ENCODE results near the gene CCNY. TPM values are rescaled to one million over a fixed set of nuclear protein-coding genes. Genes with fewer than 3 reads are reported as not detected.

The CCNY gene
- total RNA-seq, 1 experiment from 2014 or later: 53.3 TPM

DNA sequence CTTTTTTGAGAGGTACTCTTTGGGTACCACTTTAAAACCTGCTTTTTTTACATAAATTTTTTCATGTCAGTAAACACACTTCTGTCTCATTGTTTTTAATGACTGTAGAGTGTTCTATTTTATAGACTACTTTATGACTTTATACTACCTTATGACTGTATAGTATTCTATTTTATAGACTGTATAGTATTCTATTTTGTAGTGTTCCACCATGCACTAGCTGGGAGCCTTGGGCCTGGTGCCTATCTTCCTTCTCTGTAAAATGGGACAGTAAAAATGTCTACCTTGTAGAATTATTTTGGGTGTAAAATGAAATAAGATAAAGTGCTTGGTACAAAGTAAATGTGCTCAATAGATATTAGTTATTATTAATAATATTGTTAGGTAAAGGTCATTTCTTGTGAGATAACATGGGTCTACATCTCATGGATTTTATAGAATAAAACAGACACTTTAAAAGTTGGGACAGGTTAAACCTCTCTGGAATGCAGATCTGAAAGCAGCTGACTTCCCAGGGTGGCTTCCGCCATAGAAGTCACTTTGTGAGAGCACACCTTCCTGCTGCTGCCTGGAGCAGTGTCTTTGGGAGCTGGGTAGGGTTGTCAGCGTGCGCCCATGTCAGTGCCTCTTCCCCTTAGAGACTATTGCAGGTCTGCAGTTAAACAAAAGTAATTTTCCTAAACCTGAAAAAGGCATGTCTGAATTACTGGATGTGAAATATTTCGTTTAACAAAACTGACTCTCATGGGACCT is 31.0 kb downstream of the CCNY start:
- H3K27me3 Mint-ChIP-seq (ENCODE audit: low read depth): no peaks in the 10 kb centered on the region
- TF ChIP-seq, protein P1, sequence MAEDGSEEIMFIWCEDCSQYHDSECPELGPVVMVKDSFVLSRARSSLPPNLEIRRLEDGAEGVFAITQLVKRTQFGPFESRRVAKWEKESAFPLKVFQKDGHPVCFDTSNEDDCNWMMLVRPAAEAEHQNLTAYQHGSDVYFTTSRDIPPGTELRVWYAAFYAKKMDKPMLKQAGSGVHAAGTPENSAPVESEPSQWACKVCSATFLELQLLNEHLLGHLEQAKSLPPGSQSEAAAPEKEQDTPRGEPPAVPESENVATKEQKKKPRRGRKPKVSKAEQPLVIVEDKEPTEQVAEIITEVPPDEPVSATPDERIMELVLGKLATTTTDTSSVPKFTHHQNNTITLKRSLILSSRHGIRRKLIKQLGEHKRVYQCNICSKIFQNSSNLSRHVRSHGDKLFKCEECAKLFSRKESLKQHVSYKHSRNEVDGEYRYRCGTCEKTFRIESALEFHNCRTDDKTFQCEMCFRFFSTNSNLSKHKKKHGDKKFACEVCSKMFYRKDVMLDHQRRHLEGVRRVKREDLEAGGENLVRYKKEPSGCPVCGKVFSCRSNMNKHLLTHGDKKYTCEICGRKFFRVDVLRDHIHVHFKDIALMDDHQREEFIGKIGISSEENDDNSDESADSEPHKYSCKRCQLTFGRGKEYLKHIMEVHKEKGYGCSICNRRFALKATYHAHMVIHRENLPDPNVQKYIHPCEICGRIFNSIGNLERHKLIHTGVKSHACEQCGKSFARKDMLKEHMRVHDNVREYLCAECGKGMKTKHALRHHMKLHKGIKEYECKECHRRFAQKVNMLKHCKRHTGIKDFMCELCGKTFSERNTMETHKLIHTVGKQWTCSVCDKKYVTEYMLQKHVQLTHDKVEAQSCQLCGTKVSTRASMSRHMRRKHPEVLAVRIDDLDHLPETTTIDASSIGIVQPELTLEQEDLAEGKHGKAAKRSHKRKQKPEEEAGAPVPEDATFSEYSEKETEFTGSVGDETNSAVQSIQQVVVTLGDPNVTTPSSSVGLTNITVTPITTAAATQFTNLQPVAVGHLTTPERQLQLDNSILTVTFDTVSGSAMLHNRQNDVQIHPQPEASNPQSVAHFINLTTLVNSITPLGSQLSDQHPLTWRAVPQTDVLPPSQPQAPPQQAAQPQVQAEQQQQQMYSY (CRISPR knock-in tag; IDR thresholded peaks at IDR 0.05): no peak
- no peak for TF ChIP-seq ZNF232 (CRISPR knock-in tag; IDR thresholded peaks at IDR 0.05)
- TF ChIP-seq HMGA2 (CRISPR knock-in tag; IDR thresholded peaks at IDR 0.05): no peak
- no peak for TF ChIP-seq NR1H2 (CRISPR knock-in tag; IDR thresholded peaks at IDR 0.05)
- no peak for TF ChIP-seq NR3C1 (CRISPR knock-in tag; conservative IDR thresholded peaks at IDR 0.05; ENCODE audit: low read depth)
- no peak for TF ChIP-seq MXD4 (CRISPR knock-in tag; IDR thresholded peaks at IDR 0.05; ENCODE audit: borderline replicate concordance)
- TF ChIP-seq, protein P2, sequence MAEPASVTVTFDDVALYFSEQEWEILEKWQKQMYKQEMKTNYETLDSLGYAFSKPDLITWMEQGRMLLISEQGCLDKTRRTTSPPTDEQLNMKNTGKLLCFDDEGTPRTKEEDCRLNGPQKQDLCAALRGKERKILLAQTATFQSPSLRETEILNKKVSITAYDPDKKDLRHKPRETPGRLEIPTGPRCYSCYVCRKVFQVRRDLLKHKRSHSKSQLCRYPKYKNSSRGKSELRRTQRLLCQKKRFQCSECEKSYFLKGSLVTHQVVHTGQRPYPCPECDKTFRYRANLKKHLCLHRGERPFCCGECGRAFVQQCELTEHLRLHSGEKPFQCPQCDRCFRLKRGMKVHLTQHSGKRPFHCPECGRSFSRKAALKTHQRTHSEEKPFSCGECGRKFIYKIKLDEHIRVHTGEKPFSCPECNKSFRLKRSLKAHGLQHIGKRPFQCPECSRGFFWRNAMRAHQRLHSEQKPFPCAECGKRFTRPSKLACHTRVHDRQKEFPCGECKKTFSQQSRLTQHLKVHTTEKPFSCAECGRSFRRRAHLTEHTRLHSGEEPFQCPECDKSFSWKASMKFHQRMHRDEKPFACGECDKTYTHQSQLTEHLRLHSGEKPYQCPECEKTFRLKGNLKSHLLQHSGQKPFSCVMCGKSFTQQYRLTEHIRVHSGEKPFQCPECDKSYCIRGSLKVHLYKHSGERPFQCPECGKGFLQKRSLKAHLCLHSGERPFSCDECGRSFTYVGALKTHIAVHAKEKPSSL (CRISPR knock-in tag; conservative IDR thresholded peaks at IDR 0.05): no peak
- TF ChIP-seq, protein P3, sequence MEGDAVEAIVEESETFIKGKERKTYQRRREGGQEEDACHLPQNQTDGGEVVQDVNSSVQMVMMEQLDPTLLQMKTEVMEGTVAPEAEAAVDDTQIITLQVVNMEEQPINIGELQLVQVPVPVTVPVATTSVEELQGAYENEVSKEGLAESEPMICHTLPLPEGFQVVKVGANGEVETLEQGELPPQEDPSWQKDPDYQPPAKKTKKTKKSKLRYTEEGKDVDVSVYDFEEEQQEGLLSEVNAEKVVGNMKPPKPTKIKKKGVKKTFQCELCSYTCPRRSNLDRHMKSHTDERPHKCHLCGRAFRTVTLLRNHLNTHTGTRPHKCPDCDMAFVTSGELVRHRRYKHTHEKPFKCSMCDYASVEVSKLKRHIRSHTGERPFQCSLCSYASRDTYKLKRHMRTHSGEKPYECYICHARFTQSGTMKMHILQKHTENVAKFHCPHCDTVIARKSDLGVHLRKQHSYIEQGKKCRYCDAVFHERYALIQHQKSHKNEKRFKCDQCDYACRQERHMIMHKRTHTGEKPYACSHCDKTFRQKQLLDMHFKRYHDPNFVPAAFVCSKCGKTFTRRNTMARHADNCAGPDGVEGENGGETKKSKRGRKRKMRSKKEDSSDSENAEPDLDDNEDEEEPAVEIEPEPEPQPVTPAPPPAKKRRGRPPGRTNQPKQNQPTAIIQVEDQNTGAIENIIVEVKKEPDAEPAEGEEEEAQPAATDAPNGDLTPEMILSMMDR (IDR thresholded peaks at IDR 0.05): no peak
- H3K27ac Mint-ChIP-seq: no peak overlapping the region
- H3K36me3 Mint-ChIP-seq: peaks cover 3% of the 10 kb centered on the region; the same call in 1 of the 2 replicates
- peaks cover 6% of the 10 kb centered on the region; the same call in 1 of the 2 replicates for H3K9me3 Mint-ChIP-seq
- DNase-seq (ENCODE audit: low spot score) (no peak), ATAC-seq (peak; percentile 74)
- peaks cover 43% of the 10 kb centered on the region for H3K4me1 Mint-ChIP-seq
- POLR2A ChIA-PET: no interaction called here
- no peak overlapping the region for H3K4me3 Mint-ChIP-seq
- CTCF ChIA-PET: no interaction called here

DNA sequence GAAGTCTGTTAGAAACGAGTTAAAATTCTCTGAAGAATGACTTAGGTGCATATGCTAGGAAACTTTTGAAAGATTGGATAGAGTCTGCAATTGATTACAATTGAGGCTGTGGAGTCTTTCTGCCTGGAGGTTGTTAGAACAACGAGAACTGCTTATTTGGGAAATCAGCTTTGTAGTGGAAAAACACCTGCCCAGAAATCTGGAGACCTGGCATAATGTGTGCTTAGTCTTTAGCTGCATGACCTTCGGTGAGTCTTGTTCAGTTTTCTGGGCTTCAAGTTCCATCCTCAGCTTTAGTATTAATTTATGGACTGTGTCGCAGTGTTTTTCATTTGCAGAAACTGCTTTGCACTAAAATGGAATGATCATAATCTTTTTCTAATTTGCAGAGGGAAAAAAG is 31.7 kb downstream of the CCNY start:
- CTCF ChIA-PET: no interaction called here
- POLR2A ChIA-PET: no interaction called here
- TF ChIP-seq, protein P1 (CRISPR knock-in tag; IDR thresholded peaks at IDR 0.05): no peak
- no peak for TF ChIP-seq FOXJ3 (CRISPR knock-in tag; IDR thresholded peaks at IDR 0.05; ENCODE audit: borderline replicate concordance)
- no peak for TF ChIP-seq NR2C2 (CRISPR knock-in tag; IDR thresholded peaks at IDR 0.05)
- TF ChIP-seq, protein P4, sequence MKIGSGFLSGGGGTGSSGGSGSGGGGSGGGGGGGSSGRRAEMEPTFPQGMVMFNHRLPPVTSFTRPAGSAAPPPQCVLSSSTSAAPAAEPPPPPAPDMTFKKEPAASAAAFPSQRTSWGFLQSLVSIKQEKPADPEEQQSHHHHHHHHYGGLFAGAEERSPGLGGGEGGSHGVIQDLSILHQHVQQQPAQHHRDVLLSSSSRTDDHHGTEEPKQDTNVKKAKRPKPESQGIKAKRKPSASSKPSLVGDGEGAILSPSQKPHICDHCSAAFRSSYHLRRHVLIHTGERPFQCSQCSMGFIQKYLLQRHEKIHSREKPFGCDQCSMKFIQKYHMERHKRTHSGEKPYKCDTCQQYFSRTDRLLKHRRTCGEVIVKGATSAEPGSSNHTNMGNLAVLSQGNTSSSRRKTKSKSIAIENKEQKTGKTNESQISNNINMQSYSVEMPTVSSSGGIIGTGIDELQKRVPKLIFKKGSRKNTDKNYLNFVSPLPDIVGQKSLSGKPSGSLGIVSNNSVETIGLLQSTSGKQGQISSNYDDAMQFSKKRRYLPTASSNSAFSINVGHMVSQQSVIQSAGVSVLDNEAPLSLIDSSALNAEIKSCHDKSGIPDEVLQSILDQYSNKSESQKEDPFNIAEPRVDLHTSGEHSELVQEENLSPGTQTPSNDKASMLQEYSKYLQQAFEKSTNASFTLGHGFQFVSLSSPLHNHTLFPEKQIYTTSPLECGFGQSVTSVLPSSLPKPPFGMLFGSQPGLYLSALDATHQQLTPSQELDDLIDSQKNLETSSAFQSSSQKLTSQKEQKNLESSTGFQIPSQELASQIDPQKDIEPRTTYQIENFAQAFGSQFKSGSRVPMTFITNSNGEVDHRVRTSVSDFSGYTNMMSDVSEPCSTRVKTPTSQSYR (CRISPR knock-in tag; IDR thresholded peaks at IDR 0.05): no peak
- TF ChIP-seq, protein P5, sequence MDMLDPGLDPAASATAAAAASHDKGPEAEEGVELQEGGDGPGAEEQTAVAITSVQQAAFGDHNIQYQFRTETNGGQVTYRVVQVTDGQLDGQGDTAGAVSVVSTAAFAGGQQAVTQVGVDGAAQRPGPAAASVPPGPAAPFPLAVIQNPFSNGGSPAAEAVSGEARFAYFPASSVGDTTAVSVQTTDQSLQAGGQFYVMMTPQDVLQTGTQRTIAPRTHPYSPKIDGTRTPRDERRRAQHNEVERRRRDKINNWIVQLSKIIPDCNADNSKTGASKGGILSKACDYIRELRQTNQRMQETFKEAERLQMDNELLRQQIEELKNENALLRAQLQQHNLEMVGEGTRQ (CRISPR knock-in tag; IDR thresholded peaks at IDR 0.05): no peak
- TF ChIP-seq, protein P6, sequence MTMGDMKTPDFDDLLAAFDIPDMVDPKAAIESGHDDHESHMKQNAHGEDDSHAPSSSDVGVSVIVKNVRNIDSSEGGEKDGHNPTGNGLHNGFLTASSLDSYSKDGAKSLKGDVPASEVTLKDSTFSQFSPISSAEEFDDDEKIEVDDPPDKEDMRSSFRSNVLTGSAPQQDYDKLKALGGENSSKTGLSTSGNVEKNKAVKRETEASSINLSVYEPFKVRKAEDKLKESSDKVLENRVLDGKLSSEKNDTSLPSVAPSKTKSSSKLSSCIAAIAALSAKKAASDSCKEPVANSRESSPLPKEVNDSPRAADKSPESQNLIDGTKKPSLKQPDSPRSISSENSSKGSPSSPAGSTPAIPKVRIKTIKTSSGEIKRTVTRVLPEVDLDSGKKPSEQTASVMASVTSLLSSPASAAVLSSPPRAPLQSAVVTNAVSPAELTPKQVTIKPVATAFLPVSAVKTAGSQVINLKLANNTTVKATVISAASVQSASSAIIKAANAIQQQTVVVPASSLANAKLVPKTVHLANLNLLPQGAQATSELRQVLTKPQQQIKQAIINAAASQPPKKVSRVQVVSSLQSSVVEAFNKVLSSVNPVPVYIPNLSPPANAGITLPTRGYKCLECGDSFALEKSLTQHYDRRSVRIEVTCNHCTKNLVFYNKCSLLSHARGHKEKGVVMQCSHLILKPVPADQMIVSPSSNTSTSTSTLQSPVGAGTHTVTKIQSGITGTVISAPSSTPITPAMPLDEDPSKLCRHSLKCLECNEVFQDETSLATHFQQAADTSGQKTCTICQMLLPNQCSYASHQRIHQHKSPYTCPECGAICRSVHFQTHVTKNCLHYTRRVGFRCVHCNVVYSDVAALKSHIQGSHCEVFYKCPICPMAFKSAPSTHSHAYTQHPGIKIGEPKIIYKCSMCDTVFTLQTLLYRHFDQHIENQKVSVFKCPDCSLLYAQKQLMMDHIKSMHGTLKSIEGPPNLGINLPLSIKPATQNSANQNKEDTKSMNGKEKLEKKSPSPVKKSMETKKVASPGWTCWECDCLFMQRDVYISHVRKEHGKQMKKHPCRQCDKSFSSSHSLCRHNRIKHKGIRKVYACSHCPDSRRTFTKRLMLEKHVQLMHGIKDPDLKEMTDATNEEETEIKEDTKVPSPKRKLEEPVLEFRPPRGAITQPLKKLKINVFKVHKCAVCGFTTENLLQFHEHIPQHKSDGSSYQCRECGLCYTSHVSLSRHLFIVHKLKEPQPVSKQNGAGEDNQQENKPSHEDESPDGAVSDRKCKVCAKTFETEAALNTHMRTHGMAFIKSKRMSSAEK (CRISPR knock-in tag; IDR thresholded peaks at IDR 0.05; ENCODE audit: borderline replicate concordance): no peak

More for the DNA sequence above, 31.7 kb downstream of the CCNY start:
- Mint-ChIP-seq H3K9me3 (peaks cover 6% of the 10 kb centered on the region; the same call in 1 of the 2 replicates), H3K27ac (no peak overlapping the region; the same call in 1 of the 2 replicates), H3K4me3 (no peak overlapping the region), H3K36me3 (peaks cover 3% of the 10 kb centered on the region; the same call in 1 of the 2 replicates), H3K27me3 (ENCODE audit: low read depth) (no peaks in the 10 kb centered on the region), H3K4me1 (peaks cover 44% of the 10 kb centered on the region)
- DNase-seq (ENCODE audit: low spot score): no peak
- no peak for ATAC-seq

Measured in WTC11 (cell line).